Kidney epithelial cell (primary cell): ENCODE measurements around the gene ASH1L. TPM values are rescaled to one million over a fixed set of nuclear protein-coding genes. Genes with fewer than 3 reads are reported as not detected.
"Not testable (repeated sequence)": the region's sequence is repeated elsewhere in the genome, so short reads cannot be mapped to it uniquely, and the experiment has no call there.

Source experiments
- DNase-seq: peaks from one replicate; pipeline ENCODE4 v3.0.0-alpha.2; 2010; ENCODE audit warnings: low read depth
- H3K27me3 ChIP-seq: 2 replicates; pipeline ENCODE4 v1.6.0; 2011; ENCODE audit warnings: low read length; ENCODE audit not compliant: control insufficient read depth, insufficient read depth
- H3K36me3 ChIP-seq: 2 replicates; pipeline ENCODE4 v1.5.1; 2011; ENCODE audit warnings: low read length; ENCODE audit not compliant: control insufficient read depth, insufficient read depth
- H3K4me3 ChIP-seq: 2 replicates; pipeline ENCODE4 v1.5.1; 2011; ENCODE audit warnings: low read depth, mild to moderate bottlenecking, control low read depth, low read length
- total RNA-seq: library from RNA; depleted of rRNA; stranded (reverse); fragments of >200 nt; gene quantifications from 2 replicates; pipeline ENCODE4 v1.2.3, GENCODE V29; 2015
- TF ChIP-seq, protein P1 (sequence below): IDR thresholded peaks from 2 replicates; pipeline ENCODE4 v1.5.1; 2011; ENCODE audit warnings: mild to moderate bottlenecking, moderate library complexity, low read length, control low read depth, inconsistent platforms; ENCODE audit not compliant: insufficient read depth, poor library complexity, severe bottlenecking

The ASH1L gene
- total RNA-seq, 1 donor from 2014 or later, result 19.5 TPM

DNA sequence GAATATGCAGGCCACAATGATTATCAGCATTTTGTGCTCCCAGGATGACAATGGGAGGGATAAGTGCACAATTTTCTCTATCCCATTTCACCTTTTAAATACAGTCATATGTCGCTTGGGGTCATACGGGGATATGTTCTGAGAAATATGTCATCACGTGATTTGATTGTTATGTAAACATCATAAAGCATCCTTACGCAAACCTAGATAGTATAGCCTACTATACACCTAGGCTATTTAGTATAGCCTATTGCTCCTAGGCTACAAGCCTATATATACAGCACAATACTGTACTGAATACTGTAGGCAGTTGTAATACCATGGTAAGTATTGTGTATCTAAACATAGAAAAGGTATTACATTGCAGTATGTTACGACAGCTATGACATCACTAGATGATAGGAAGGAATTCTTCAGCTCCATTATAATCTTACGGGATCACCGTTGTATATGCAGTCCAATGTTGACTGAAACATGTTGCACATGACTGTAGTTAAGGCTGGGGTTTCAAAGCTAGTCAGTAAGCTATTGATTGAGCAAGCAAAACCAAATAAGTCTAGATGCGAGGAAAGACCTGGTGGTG, 223.0 kb downstream of the ASH1L start:
- no peak for DNase-seq
- TF ChIP-seq, protein P1, sequence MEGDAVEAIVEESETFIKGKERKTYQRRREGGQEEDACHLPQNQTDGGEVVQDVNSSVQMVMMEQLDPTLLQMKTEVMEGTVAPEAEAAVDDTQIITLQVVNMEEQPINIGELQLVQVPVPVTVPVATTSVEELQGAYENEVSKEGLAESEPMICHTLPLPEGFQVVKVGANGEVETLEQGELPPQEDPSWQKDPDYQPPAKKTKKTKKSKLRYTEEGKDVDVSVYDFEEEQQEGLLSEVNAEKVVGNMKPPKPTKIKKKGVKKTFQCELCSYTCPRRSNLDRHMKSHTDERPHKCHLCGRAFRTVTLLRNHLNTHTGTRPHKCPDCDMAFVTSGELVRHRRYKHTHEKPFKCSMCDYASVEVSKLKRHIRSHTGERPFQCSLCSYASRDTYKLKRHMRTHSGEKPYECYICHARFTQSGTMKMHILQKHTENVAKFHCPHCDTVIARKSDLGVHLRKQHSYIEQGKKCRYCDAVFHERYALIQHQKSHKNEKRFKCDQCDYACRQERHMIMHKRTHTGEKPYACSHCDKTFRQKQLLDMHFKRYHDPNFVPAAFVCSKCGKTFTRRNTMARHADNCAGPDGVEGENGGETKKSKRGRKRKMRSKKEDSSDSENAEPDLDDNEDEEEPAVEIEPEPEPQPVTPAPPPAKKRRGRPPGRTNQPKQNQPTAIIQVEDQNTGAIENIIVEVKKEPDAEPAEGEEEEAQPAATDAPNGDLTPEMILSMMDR, result no peak
- H3K36me3 ChIP-seq, result peaks cover 4% of the 10 kb centered on the region

DNA sequence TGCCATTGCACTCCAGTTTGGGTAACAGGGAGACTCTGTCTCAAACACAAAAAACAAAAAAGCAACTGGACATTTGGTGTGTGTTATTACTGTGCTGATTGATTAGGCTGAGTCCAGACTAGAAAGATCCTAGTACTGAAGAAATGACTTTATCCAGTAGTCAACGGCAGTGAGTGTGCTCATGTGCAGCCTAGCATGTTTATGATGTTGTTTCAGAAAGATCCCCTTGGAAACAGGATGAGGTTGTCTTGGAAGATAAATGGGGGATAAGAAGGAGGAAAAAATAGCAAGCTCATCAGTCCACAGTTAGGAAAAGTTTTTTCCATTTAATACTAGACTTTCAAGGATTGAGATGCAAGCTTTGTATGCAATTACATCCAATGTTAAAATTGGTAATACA, 227.6 kb downstream of the ASH1L start:
- Histone ChIP-seq H3K4me3 (no peak overlapping the region), H3K36me3 (peaks cover 1% of the 10 kb centered on the region), H3K27me3 (no peaks in the 10 kb centered on the region)
- no peak for DNase-seq
- TF ChIP-seq, protein P1, result no peak

More for the DNA sequence above, 223.0 kb downstream of the ASH1L start:
- Histone ChIP-seq H3K27me3 (no peaks in the 10 kb centered on the region), H3K4me3 (no peak overlapping the region)

DNA sequence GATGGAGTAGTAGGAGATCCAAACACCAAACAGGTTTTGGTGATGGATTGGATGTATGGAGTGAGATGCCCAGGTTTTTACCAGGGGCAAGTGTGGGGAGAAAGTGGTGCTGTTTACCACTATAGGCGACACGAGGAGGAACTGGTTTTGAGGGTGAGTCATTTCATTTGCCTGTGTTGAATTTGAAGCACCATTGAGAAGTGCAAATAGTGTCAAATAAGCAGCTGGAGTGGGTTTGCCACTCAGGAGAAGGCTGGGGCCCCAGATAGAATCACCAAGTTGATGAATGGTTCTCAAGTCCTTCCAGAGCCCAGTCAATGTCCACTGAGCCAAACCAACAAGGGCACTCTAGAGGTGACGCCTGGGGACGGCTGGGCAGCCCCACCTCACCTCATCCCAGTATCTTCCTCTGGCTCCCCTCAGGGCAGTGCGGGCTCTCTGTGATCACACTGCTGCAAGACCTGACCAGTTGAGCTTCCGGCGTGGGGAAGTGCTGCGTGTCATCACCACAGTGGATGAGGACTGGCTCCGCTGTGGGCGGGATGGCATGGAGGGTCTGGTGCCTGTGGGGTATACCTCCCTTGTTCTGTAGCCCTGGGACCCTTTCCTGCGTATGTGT, 232.5 kb downstream of the ASH1L start:
- Histone ChIP-seq H3K36me3 (no peaks in the 10 kb centered on the region), H3K4me3 (no peak overlapping the region), H3K27me3 (no peaks in the 10 kb centered on the region)
- no peak for DNase-seq
- TF ChIP-seq, protein P1, result no peak

DNA sequence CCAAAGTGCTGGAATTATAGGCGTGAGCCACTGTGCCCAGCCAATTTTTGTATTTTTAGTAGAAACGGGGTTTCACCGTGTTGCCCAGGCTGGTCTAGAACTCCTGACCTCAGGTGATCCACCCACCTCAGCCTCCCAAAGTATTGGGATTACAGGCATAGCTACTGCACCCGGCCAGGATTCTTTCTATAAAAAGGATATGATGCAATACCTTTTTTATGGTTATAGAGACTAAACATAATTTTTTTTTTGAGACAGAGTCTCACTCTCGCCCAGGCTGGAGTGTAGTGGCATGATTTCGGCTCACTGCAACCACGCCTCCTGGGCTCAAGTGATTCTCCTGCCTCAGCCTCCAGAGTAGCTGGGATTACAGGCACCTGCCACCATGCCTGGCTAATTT, 233.7 kb downstream of the ASH1L start:
- H3K36me3 ChIP-seq, DNase-seq, H3K27me3 ChIP-seq, H3K4me3 ChIP-seq: not testable (repeated sequence)

DNA sequence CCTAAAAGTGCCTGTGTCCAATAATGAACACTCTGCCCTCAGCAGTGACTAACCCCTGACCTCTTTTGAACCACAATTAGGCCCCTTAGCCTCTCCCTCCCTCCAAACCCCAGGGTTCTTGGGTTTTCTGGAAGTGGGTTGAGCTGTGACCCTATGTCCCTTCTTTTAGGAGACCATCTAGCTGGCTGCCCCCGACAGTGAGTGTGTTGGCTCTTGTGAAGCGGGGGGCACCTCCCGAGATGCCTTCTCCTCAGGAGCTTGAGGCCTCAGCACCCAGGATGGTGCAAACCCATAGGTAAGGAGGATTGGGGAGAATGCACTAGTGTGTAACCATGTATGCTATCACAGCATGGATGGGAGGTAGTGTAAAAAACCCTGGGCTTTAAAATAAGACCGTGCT, 234.6 kb downstream of the ASH1L start:
- no peaks in the 10 kb centered on the region for H3K36me3 ChIP-seq
- H3K27me3 ChIP-seq, result no peaks in the 10 kb centered on the region

DNA sequence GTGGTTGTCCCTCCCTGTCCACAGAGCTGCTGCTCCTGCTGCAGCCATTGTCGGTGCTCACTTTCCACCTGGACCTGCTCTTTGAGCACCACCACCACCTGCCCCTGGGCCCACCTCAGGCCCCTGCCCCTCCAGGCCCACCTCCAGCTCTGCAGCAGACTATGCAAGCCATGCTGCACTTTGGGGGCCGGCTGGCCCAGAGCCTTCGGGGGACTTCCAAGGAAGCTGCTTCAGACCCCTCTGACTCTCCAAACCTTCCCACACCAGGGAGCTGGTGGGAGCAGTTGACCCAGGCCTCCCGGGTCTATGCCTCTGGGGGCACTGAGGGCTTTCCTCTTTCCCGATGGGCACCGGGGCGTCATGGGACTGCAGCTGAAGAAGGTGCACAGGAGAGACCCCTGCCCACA, 236.0 kb downstream of the ASH1L start:
- Histone ChIP-seq H3K36me3 (no peaks in the 10 kb centered on the region), H3K4me3 (no peak overlapping the region), H3K27me3 (no peaks in the 10 kb centered on the region)
- DNase-seq, result no peak
- TF ChIP-seq, protein P1, result no peak

More for the DNA sequence above, 234.6 kb downstream of the ASH1L start:
- no peak overlapping the region for H3K4me3 ChIP-seq
- DNase-seq, result no peak
- TF ChIP-seq, protein P1, result no peak
